H1 (cell line): ENCODE results near the gene ANGPTL5. TPM values are rescaled to one million over a fixed set of nuclear protein-coding genes. Genes with fewer than 3 reads are reported as not detected.

Source experiments
- CTCF ChIA-PET: fragments of 300-600 bp; sonication (Branson Sonifier 250); formaldehyde crosslinking; loops from one replicate; lab custom pipeline; 2021; ENCODE audit not compliant: partially characterized antibody; lab: Charles Lee
- POLR2A ChIA-PET: fragments of 300-600 bp; sonication (Branson Sonifier 250); formaldehyde crosslinking; loops from one replicate; lab custom pipeline; 2021; ENCODE audit warnings: inconsistent platforms; ENCODE audit not compliant: partially characterized antibody; lab: Charles Lee
- DNase-seq, 2 experiments: peaks; one replicate each; pipeline versions ENCODE4 v3.0.0 to v3.0.0-alpha.2; 2010 to 2022; ENCODE audit warnings: low spot score in 2 of 2, low read depth in 1 of 2, mixed read lengths in 1 of 2
- FAIRE-seq: peaks from 2 replicates; lab custom pipeline; 2011; peaks lifted over from hg19 to GRCh38; lab: Jason Lieb, UNC
- H2AFZ ChIP-seq: 2 replicates; pipeline ENCODE4 v1.8.1; 2012; ENCODE audit warnings: low read length, inconsistent platforms
- H2AK5ac ChIP-seq: 2 replicates; pipeline ENCODE4 v1.6.1; 2013; ENCODE audit warnings: low read depth, low read length
- H2BK120ac ChIP-seq: replicated peaks from 2 replicates; pipeline ENCODE3; 2013; ENCODE audit warnings: low read depth, low read length, inconsistent platforms
- H2BK12ac ChIP-seq: 2 replicates; pipeline ENCODE4 v1.6.1; 2013; ENCODE audit warnings: low read depth, low read length
- H2BK15ac ChIP-seq: 2 replicates; pipeline ENCODE4 v1.6.1; 2013; ENCODE audit warnings: low read length
- H2BK20ac ChIP-seq: 2 replicates; pipeline ENCODE4 v1.6.1; 2013; ENCODE audit warnings: low read length
- H2BK5ac ChIP-seq: 2 replicates; pipeline ENCODE4 v1.6.1; 2013; ENCODE audit warnings: low read depth, low read length
- H3K14ac ChIP-seq: 2 replicates; pipeline ENCODE4 v1.6.1; 2013; ENCODE audit warnings: inconsistent platforms; ENCODE audit not compliant: insufficient read length
- H3K18ac ChIP-seq: 2 replicates; pipeline ENCODE4 v1.6.1; 2013; ENCODE audit warnings: low read length; ENCODE audit errors: extremely low read depth
- H3K23ac ChIP-seq: 2 replicates; pipeline ENCODE4 v1.6.1; 2013; ENCODE audit warnings: inconsistent platforms; ENCODE audit not compliant: insufficient read length
- H3K23me2 ChIP-seq: 2 replicates; pipeline ENCODE4 v1.6.1; 2013; ENCODE audit warnings: low read depth, low read length
- H3K27ac ChIP-seq: 2 replicates; pipeline ENCODE4 v1.6.1; 2011; ENCODE audit warnings: low read depth, low read length, inconsistent platforms
- H3K27me3 ChIP-seq, 4 experiments: replicated peaks in 1 of 4; 1 replicate in 1 of 4; 2 replicates in 3 of 4; pipeline versions ENCODE4 v1.6.1 to v1.8.1; 2011 to 2013; ENCODE audit warnings: low read length in 3 of 4, mild to moderate bottlenecking in 3 of 4, inconsistent platforms in 2 of 4, mixed read lengths in 2 of 4, moderate library complexity in 1 of 4; ENCODE audit not compliant: control insufficient read depth in 3 of 4, insufficient read depth in 3 of 4; ENCODE audit errors: extremely low read depth in 1 of 4
- H3K36me3 ChIP-seq, 4 experiments: 2 replicates each; pipeline versions ENCODE4 v1.6.1 to v1.8.1; 2011 to 2013; ENCODE audit warnings: mild to moderate bottlenecking in 4 of 4, low read length in 3 of 4, moderate library complexity in 2 of 4, control low read depth in 1 of 4, inconsistent platforms in 1 of 4; ENCODE audit not compliant: insufficient read depth in 4 of 4, control insufficient read depth in 2 of 4
- H3K4ac ChIP-seq: replicated peaks from 2 replicates; pipeline ENCODE3; 2013; ENCODE audit warnings: low read length, low read depth, mixed read lengths, inconsistent platforms; ENCODE audit not compliant: insufficient read length
- H3K4me1 ChIP-seq, 4 experiments: replicated peaks in 1 of 4; 1 replicate in 1 of 4; 2 replicates in 3 of 4; pipeline versions ENCODE4 v1.6.1 to v1.8.1; 2011 to 2013; ENCODE audit warnings: low read length in 3 of 4, inconsistent platforms in 2 of 4, mixed read lengths in 1 of 4; ENCODE audit not compliant: insufficient read depth in 4 of 4, control insufficient read depth in 3 of 4
- H3K4me2 ChIP-seq, 2 experiments: 2 replicates each; pipeline versions ENCODE4 v1.6.1 to v1.8.1; 2011 to 2013; ENCODE audit warnings: low read depth in 2 of 2, low read length in 2 of 2, control low read depth in 1 of 2, inconsistent platforms in 1 of 2, mild to moderate bottlenecking in 1 of 2; ENCODE audit not compliant: insufficient read depth in 1 of 2
- H3K4me3 ChIP-seq, 4 experiments: fragments of 200-600, 300-600 bp in 1 of 4; sonication (generic), shearing (Covaris generic), sonication (Bioruptor Twin) in 1 of 4; 2 replicates each; pipeline versions ENCODE4 v1.5.1 to v1.8.1; 2011 to 2016; ENCODE audit warnings: low read length in 4 of 4, low read depth in 3 of 4, control low read depth in 2 of 4, inconsistent platforms in 2 of 4, mild to moderate bottlenecking in 2 of 4, mixed read lengths in 1 of 4, moderate library complexity in 1 of 4; ENCODE audit not compliant: insufficient read depth in 2 of 4; ENCODE audit errors: extremely low read depth in 1 of 4
- H3K56ac ChIP-seq: replicated peaks from 2 replicates; pipeline ENCODE3; 2013; ENCODE audit warnings: low read depth, mild to moderate bottlenecking, mixed read lengths, low read length, inconsistent platforms; ENCODE audit not compliant: insufficient read length
- H3K79me1 ChIP-seq: 2 replicates; pipeline ENCODE4 v1.6.1; 2013; ENCODE audit warnings: low read depth, low read length, control low read depth
- H3K79me2 ChIP-seq, 2 experiments: 2 replicates each; pipeline versions ENCODE4 v1.6.1 to v1.8.1; 2012 to 2013; ENCODE audit warnings: low read length in 2 of 2, mild to moderate bottlenecking in 2 of 2, inconsistent platforms in 1 of 2; ENCODE audit not compliant: insufficient read depth in 2 of 2, control insufficient read depth in 1 of 2
- H3K9ac ChIP-seq, 4 experiments: replicated peaks in 1 of 4; 1 replicate in 1 of 4; 2 replicates in 3 of 4; pipeline versions ENCODE4 v1.6.1 to v1.8.1; 2011 to 2013; ENCODE audit warnings: low read depth in 3 of 4, low read length in 3 of 4, control low read depth in 2 of 4, mild to moderate bottlenecking in 2 of 4, moderate library complexity in 2 of 4, inconsistent platforms in 1 of 4; ENCODE audit errors: extremely low read depth in 1 of 4
- H3K9me3 ChIP-seq, 2 experiments: 2 replicates each; pipeline versions ENCODE4 v1.6.1 to v1.8.1; 2012 to 2013; ENCODE audit warnings: mild to moderate bottlenecking in 2 of 2, moderate library complexity in 2 of 2, control low read depth in 1 of 2, inconsistent platforms in 1 of 2, low read depth in 1 of 2, low read length in 1 of 2, mixed read lengths in 1 of 2; ENCODE audit not compliant: insufficient read depth in 2 of 2
- H4K20me1 ChIP-seq, 2 experiments: replicated peaks in 1 of 2; 2 replicates each; pipeline versions ENCODE3 to v1.8.1; 2011 to 2013; ENCODE audit warnings: inconsistent platforms in 2 of 2, low read length in 2 of 2, mild to moderate bottlenecking in 1 of 2; ENCODE audit not compliant: insufficient read depth in 2 of 2, control insufficient read depth in 1 of 2
- H4K5ac ChIP-seq: 2 replicates; pipeline ENCODE4 v1.6.1; 2013; ENCODE audit warnings: low read length, low read depth, mixed read lengths, inconsistent platforms; ENCODE audit not compliant: insufficient read length
- H4K8ac ChIP-seq: 2 replicates; pipeline ENCODE4 v1.8.0; 2013; ENCODE audit warnings: mild to moderate bottlenecking, moderate library complexity, low read length, inconsistent platforms; ENCODE audit not compliant: insufficient read depth; ENCODE audit errors: extremely low read depth
- H4K91ac ChIP-seq: replicated peaks from 2 replicates; pipeline ENCODE3; 2013; ENCODE audit warnings: low read length, mixed read lengths, inconsistent platforms; ENCODE audit not compliant: insufficient read length
- ASH2L ChIP-seq: fragments of 200-600, 300-600 bp; sonication (generic); IDR thresholded peaks from one replicate; pipeline ENCODE4 v1.7.1; 2017; ENCODE audit warnings: low read length
- ATF2 ChIP-seq: IDR thresholded peaks from 2 replicates; pipeline ENCODE4 v1.6.1; 2012; ENCODE audit warnings: low read length, inconsistent platforms
- BCL11A ChIP-seq, 2 experiments: IDR thresholded peaks; one replicate each; pipeline ENCODE4 v1.6.1; 2011; ENCODE audit warnings: low read depth in 2 of 2, low read length in 2 of 2, mild to moderate bottlenecking in 2 of 2
- BRCA1 ChIP-seq: IDR thresholded peaks from 2 replicates; pipeline ENCODE4 v1.6.1; 2012; ENCODE audit warnings: low read depth, low read length, improper control_type of control experiment
- CBX5 ChIP-seq: fragments of 300-800, 300-1000 bp; sonication (generic); IDR thresholded peaks from 2 replicates; pipeline ENCODE4 v1.7.1; 2016; ENCODE audit warnings: antibody characterized with exemption, low read length, low read depth
- CEBPB ChIP-seq: IDR thresholded peaks from 2 replicates; pipeline ENCODE4 v1.6.1; 2012; ENCODE audit warnings: low read depth, low read length
- CHD1 ChIP-seq: IDR thresholded peaks from 2 replicates; pipeline ENCODE4 v1.6.1; 2012; ENCODE audit warnings: low read depth, low read length, improper control_type of control experiment
- GABPA ChIP-seq: IDR thresholded peaks from 2 replicates; pipeline ENCODE4 v1.6.1; 2011; ENCODE audit warnings: mild to moderate bottlenecking, low read length, moderate library complexity, borderline replicate concordance; ENCODE audit not compliant: insufficient read depth
- HDAC2 ChIP-seq, 2 experiments: fragments of 300-600 bp in 1 of 2; sonication (generic) in 1 of 2; IDR thresholded peaks; 2 replicates each; pipeline ENCODE4 v1.6.1; 2011 to 2012; ENCODE audit warnings: low read depth in 2 of 2, low read length in 2 of 2, mild to moderate bottlenecking in 2 of 2, moderate library complexity in 2 of 2, borderline replicate concordance in 1 of 2, inconsistent platforms in 1 of 2
- NANOG ChIP-seq: IDR thresholded peaks from 2 replicates; pipeline ENCODE4 v1.6.1; 2011; ENCODE audit warnings: low read length, low read depth, mild to moderate bottlenecking, inconsistent platforms; ENCODE audit not compliant: insufficient read depth, poor library complexity, severe bottlenecking
- POLR2AphosphoS5 ChIP-seq: IDR thresholded peaks from 2 replicates; pipeline ENCODE4 v1.6.1; 2011; ENCODE audit warnings: low read depth, low read length
- SRF ChIP-seq: IDR thresholded peaks from 2 replicates; pipeline ENCODE4 v1.6.1; 2011; ENCODE audit warnings: mild to moderate bottlenecking, low read depth, low read length, moderate library complexity
- SUZ12 ChIP-seq: fragments of 200-600 bp; sonication (generic); IDR thresholded peaks from 2 replicates; pipeline ENCODE4 v1.6.1; 2012; ENCODE audit warnings: mild to moderate bottlenecking, inconsistent platforms, low read length, moderate library complexity, mixed read lengths
- WGBS, 2 experiments: shearing (Covaris generic) in 1 of 2; methylation state at CpG; one replicate each; pipeline versions ENCODE4 v1.1.6 to v1.1.7; 2013 to 2015; ENCODE audit warnings: low lambda C conversion rate in 2 of 2, mixed read lengths in 2 of 2, inconsistent platforms in 1 of 2, low coverage in 1 of 2, missing lambda C conversion rate in 1 of 2; ENCODE audit not compliant: insufficient replicate concordance in 2 of 2, insufficient coverage in 1 of 2, insufficient read length in 1 of 2; ENCODE audit errors: extremely low coverage in 1 of 2, missing lambda C conversion rate in 1 of 2; 5-methylcytosine and 5-hydroxymethylcytosine counted together
- polyA plus RNA-seq, 7 experiments: library from polyadenylated mRNA; depleted of rRNA in 3 of 7; stranded (reverse) in 5 of 7; unstranded in 2 of 7; fragments of >200 nt in 5 of 7; fragments of 200-250 nt in 2 of 7; gene quantifications; 1 replicate in 5 of 7; 2 replicates in 1 of 7; 4 replicates in 1 of 7; pipeline versions ENCODE4 v1.2.1 to v1.2.3, GENCODE V29; 2011 to 2013; ENCODE audit warnings: missing spikeins in 2 of 7, mixed read lengths in 2 of 7
- total RNA-seq: library from RNA; stranded (reverse); fragmentation: NEBNext Ultra II Directional; extraction: Animal tissue kit (Norgen Biotek cat#: 25700); gene quantifications from 2 replicates; pipeline ENCODE4 v1.2.1, GENCODE V29; 2021

The ANGPTL5 gene
- total and polyA plus RNA-seq, 2 of the 8 experiments (the other 6 are each of a cell fraction or from before 2014, with no cell fraction given) = not detected

GRCh38 chr11:101840704-101841103 is 75.6 kb downstream of the ANGPTL5 start:
- no peaks in the 10 kb centered on the region for H3K27me3 ChIP-seq
- H2BK12ac ChIP-seq = no peak overlapping the region
- H2BK15ac ChIP-seq = no peak overlapping the region
- H2AFZ ChIP-seq = no peak overlapping the region
- TF ChIP-seq SUZ12 (no peak), CHD1 (no peak), ASH2L (no peak), BRCA1 (no peak), NANOG (no peak), HDAC2 (IDR thresholded peaks at IDR 0.05; ENCODE audit: borderline replicate concordance in 1 of 2, low read depth in 2 of 2, low read length in 2 of 2) (no peak), ATF2 (no peak), POLR2AphosphoS5 (no peak), GABPA (no peak), CBX5 (no peak), SRF (no peak), CEBPB (no peak), BCL11A (IDR thresholded peaks at IDR 0.05; ENCODE audit: low read depth in 2 of 2, low read length in 2 of 2) (no peak)
- TF ChIP-seq, all 59 proteins: peak for 0
- no peaks in the 10 kb centered on the region for H3K36me3 ChIP-seq
- H3K79me1 ChIP-seq = no peaks in the 10 kb centered on the region
- peaks cover 0 to 7% of the 10 kb centered on the region in 2 experiments; a peak in 1 of 4 replicates for H3K9me3 ChIP-seq
- H3K18ac ChIP-seq = no peak overlapping the region
- CTCF ChIA-PET = interaction anchor here (1.0 to 1.3 kb wide), 5 partner anchors 8 to 384 kb away, joined by 3 to 6 read pairs (median 4); no protein-coding TSS in a partner anchor
- H4K91ac ChIP-seq = no peak overlapping the region
- H3K56ac ChIP-seq = no peak overlapping the region
- no peak overlapping the region for H3K4me3 ChIP-seq
- no peak overlapping the region for H2BK5ac ChIP-seq
- no peaks in the 10 kb centered on the region for H4K20me1 ChIP-seq
- no peak overlapping the region for H3K14ac ChIP-seq
- no peak overlapping the region for H3K9ac ChIP-seq
- no peak for FAIRE-seq
- no peak overlapping the region for H4K8ac ChIP-seq
- no peaks in the 10 kb centered on the region for H3K23me2 ChIP-seq
- H3K27ac ChIP-seq = no peak overlapping the region
- no peak overlapping the region for H3K4ac ChIP-seq
- POLR2A ChIA-PET = no interaction called here
- no peak overlapping the region for H3K4me2 ChIP-seq
- no peak overlapping the region for H2BK120ac ChIP-seq
- H2BK20ac ChIP-seq = no peak overlapping the region
- 91% methylated on average over 2 of the region's 2 CpGs; no CpG with 5 or more reads in 1 of the 2 experiments for WGBS, 2 experiments
- DNase-seq = no peak
- no peak overlapping the region for H3K23ac ChIP-seq
- no peaks in the 10 kb centered on the region for H3K79me2 ChIP-seq
- H4K5ac ChIP-seq = no peak overlapping the region
- H2AK5ac ChIP-seq = no peak overlapping the region
- H3K4me1 ChIP-seq = no peaks in the 10 kb centered on the region
